Activated CD8-positive, alpha-beta memory T cell treated with anti-CD3 and anti-CD28 coated beads, Interleukin-2, amount 50 U/mL, for 1 hour (primary cell): ENCODE data around the gene CX3CL1.
"Not testable (repeated sequence)": the region's sequence is repeated elsewhere in the genome, so short reads cannot be mapped to it uniquely, and the experiment has no call there.

ENCODE experiments used
- DNase-seq: peaks from one replicate; pipeline ENCODE4 v3.0.0-alpha.2; 2020; ENCODE audit errors: extremely low read depth

Gene CX3CL1

GRCh38 chr16:57357330-57358085 lies 14.8 kb upstream of the CX3CL1 start:
- DNase-seq = no peak

- DNase-seq = no peak
These were observed 14.2 kb upstream of the CX3CL1 start for GRCh38 chr16:57358086-57358420.

GRCh38 chr16:57358527-57359095 lies 13.7 kb upstream of the CX3CL1 start, which contains the start of gene CCL22:
Gene CCL22 (plus strand): TSS chr16:57358783. CDS start chr16:57358817, 34 bp downstream.
- no peak for DNase-seq

GRCh38 chr16:57360321-57360935 lies 11.9 kb upstream of the CX3CL1 start:
- DNase-seq = no peak

GRCh38 chr16:57361404-57361803 lies 10.9 kb upstream of the CX3CL1 start:
- DNase-seq = no peak

- no peak for DNase-seq
These were observed 8.1 kb upstream of the CX3CL1 start for GRCh38 chr16:57364143-57364542.

GRCh38 chr16:57366544-57367040 lies 5.7 kb upstream of the CX3CL1 start:
- DNase-seq = no peak

- DNase-seq = no peak
These were observed 5.1 kb upstream of the CX3CL1 start for GRCh38 chr16:57367116-57367752.

GRCh38 chr16:57371494-57372371 lies 557 bp upstream of the CX3CL1 start:
- no peak for DNase-seq

GRCh38 chr16:57373117-57373947 lies 1.0 kb downstream of the CX3CL1 start:
- no peak for DNase-seq

- DNase-seq = no peak
These were observed 1.8 kb downstream of the CX3CL1 start for GRCh38 chr16:57374067-57374534.

- not testable (repeated sequence) for DNase-seq
These were observed 2.7 kb downstream of the CX3CL1 start for GRCh38 chr16:57374925-57375465.

GRCh38 chr16:57376313-57376818 lies 4.1 kb downstream of the CX3CL1 start:
- DNase-seq = no peak

- no peak for DNase-seq
These were observed 5.0 kb downstream of the CX3CL1 start for GRCh38 chr16:57377080-57377841.

GRCh38 chr16:57379579-57379978 lies 7.3 kb downstream of the CX3CL1 start:
- DNase-seq = no peak

GRCh38 chr16:57380671-57381462 lies 8.6 kb downstream of the CX3CL1 start:
- DNase-seq = no peak

- DNase-seq = no peak
These were observed 9.7 kb downstream of the CX3CL1 start for GRCh38 chr16:57381791-57382534.
